Nephron (organoid): ENCODE measurements around the gene NMUR1.

Experiments
- H3K27ac Mint-ChIP-seq, 3 experiments: 2 replicates each; pipeline ENCODE4 v1.8.0; 2020; ENCODE audit warnings: mixed read lengths in 3 of 3, mild to moderate bottlenecking in 2 of 3, moderate library complexity in 1 of 3
- H3K27me3 Mint-ChIP-seq: 2 replicates; pipeline ENCODE4 v1.8.0; 2021; ENCODE audit warnings: low read depth, mild to moderate bottlenecking, moderate library complexity, mixed read lengths
- H3K36me3 Mint-ChIP-seq: 2 replicates; pipeline ENCODE4 v1.8.0; 2020; ENCODE audit warnings: low read depth, mixed read lengths
- H3K4me1 Mint-ChIP-seq: 2 replicates; pipeline ENCODE4 v1.8.0; 2020; ENCODE audit warnings: mixed read lengths
- H3K4me3 Mint-ChIP-seq, 3 experiments: 2 replicates each; pipeline ENCODE4 v1.8.0; 2020; ENCODE audit warnings: mild to moderate bottlenecking in 3 of 3, mixed read lengths in 3 of 3, moderate library complexity in 2 of 3
- H3K9me3 Mint-ChIP-seq: 2 replicates; pipeline ENCODE4 v1.8.0; 2020; ENCODE audit warnings: mixed read lengths
- CTCF ChIP-seq, 3 experiments: fragments of 200-600 bp; sonication (generic); IDR thresholded peaks; one replicate each; pipeline ENCODE4 v1.5.0; 2021; ENCODE audit warnings: antibody characterized with exemption in 3 of 3; ENCODE audit not compliant: unreplicated experiment in 3 of 3

NMUR1 gene

GRCh38 chr2:231535961-231536360 lies 5.7 kb upstream of the NMUR1 start:
- Mint-ChIP-seq H3K9me3 (no peaks in the 10 kb centered on the region), H3K4me1 (peaks cover 10% of the 10 kb centered on the region), H3K4me3 (no peak overlapping the region), H3K27ac (no peak overlapping the region), H3K36me3 (no peaks in the 10 kb centered on the region), H3K27me3 (peaks cover 23% of the 10 kb centered on the region)
- TF ChIP-seq CTCF (IDR thresholded peaks at IDR 0.05; ENCODE audit: unreplicated experiment in 3 of 3) = no peak

GRCh38 chr2:231533777-231534125 lies 3.5 kb upstream of the NMUR1 start:
- peaks cover 34% of the 10 kb centered on the region for H3K27me3 Mint-ChIP-seq
- no peaks in the 10 kb centered on the region for H3K9me3 Mint-ChIP-seq

GRCh38 chr2:231533086-231533776 lies 3.0 kb upstream of the NMUR1 start:
- H3K4me1 Mint-ChIP-seq = peaks cover 10% of the 10 kb centered on the region
- no peak overlapping the region for H3K27ac Mint-ChIP-seq
- no peaks in the 10 kb centered on the region for H3K9me3 Mint-ChIP-seq
- no peaks in the 10 kb centered on the region for H3K36me3 Mint-ChIP-seq
- TF ChIP-seq CTCF (IDR thresholded peaks at IDR 0.05; ENCODE audit: unreplicated experiment in 3 of 3) = no peak
- no peak overlapping the region for H3K4me3 Mint-ChIP-seq
- peaks cover 38% of the 10 kb centered on the region for H3K27me3 Mint-ChIP-seq

More at GRCh38 chr2:231533777-231534125, 3.5 kb upstream of the NMUR1 start:
- no peak for TF ChIP-seq CTCF (IDR thresholded peaks at IDR 0.05; ENCODE audit: unreplicated experiment in 3 of 3)
- H3K36me3 Mint-ChIP-seq = no peaks in the 10 kb centered on the region
- H3K27ac Mint-ChIP-seq = no peak overlapping the region
- no peak overlapping the region for H3K4me3 Mint-ChIP-seq
- H3K4me1 Mint-ChIP-seq = peaks cover 10% of the 10 kb centered on the region

GRCh38 chr2:231532756-231533035 lies 2.5 kb upstream of the NMUR1 start:
- Mint-ChIP-seq H3K4me3 (no peak overlapping the region), H3K36me3 (no peaks in the 10 kb centered on the region), H3K9me3 (no peaks in the 10 kb centered on the region), H3K27me3 (peaks cover 43% of the 10 kb centered on the region), H3K4me1 (peaks cover 10% of the 10 kb centered on the region), H3K27ac (no peak overlapping the region)
- TF ChIP-seq CTCF (IDR thresholded peaks at IDR 0.05; ENCODE audit: unreplicated experiment in 3 of 3) = no peak

- TF ChIP-seq CTCF (IDR thresholded peaks at IDR 0.05; ENCODE audit: unreplicated experiment in 3 of 3) = no peak
- no peaks in the 10 kb centered on the region for H3K36me3 Mint-ChIP-seq
- H3K4me1 Mint-ChIP-seq = peaks cover 10% of the 10 kb centered on the region
- peak overlapping the region in 2 of 3 experiments; percentile 36 to 39 for H3K4me3 Mint-ChIP-seq
- peak overlapping the region in 1 of 3 experiments; percentile 45 for H3K27ac Mint-ChIP-seq
- H3K27me3 Mint-ChIP-seq = peaks cover 44% of the 10 kb centered on the region
- no peaks in the 10 kb centered on the region for H3K9me3 Mint-ChIP-seq
These were observed 1.9 kb upstream of the NMUR1 start for GRCh38 chr2:231531883-231532755.
